Measurements from ENCODE around the gene RNGTT. TPM values are rescaled to one million over a fixed set of nuclear protein-coding genes. Genes with fewer than 3 reads are reported as not detected.
A peak's percentile ranks its signal among the peaks of the same experiment; 100 is the strongest.

The RNGTT gene
- 13.3 and 15.2 TPM in 2 replicates for total RNA-seq (2021)
- percentile 81 among the genes with signal in this experiment for Bru-seq, nascent RNA
- BruChase-seq, experiment 1, labeled RNA remaining after a 2-hour chase, result percentile 64 among the genes with signal in this experiment
- percentile 54 among the genes with signal in this experiment for BruChase-seq, experiment 2, labeled RNA remaining after a 6-hour chase
- long read RNA-seq, full-length matches to known transcripts, result 24 of 27 reads
- long read RNA-seq, partial matches to known transcripts, result 1 of 27 reads
- long read RNA-seq, other reads (novel, unspliced or antisense), result 2 of 27 reads

GRCh38 chr6:88963139-88964090 lies at the start of gene RNGTT:
Gene RNGTT, minus strand, starts transcription at chr6:88963618. Its CDS starts 209 bp downstream, at chr6:88963409.
- Histone ChIP-seq H4K20me1 (ENCODE audit: insufficient read depth) (no peaks in the 10 kb centered on the region; the same call in 1 of the 2 replicates), H3K27me3 (ENCODE audit: insufficient read depth, low read depth) (no peaks in the 10 kb centered on the region), H3K79me2 (ENCODE audit: low read depth) (peaks cover 45% of the 10 kb centered on the region), H3K4me2 (peak within 1 kb of the TSS; percentile 86), H3K36me3 (ENCODE audit: low read depth) (no peaks in the 10 kb centered on the region), H3K4me3 (peak within 1 kb of the TSS; percentile 99), H3K9me2 (ENCODE audit: insufficient read depth) (no peaks in the 10 kb centered on the region), H3F3A (ENCODE audit: insufficient read depth, low read depth) (no peaks in the 10 kb centered on the region), H3K27ac (peak within 1 kb of the TSS; percentile 72), H2AFZ (peak within 1 kb of the TSS; percentile 100), H3K4me1 (replicated peaks; ENCODE audit: insufficient read depth) (0 out of 2 replicates have a peak, but pooled peaks cover 3% of the 10 kb centered on the region), H3K9me3 (ENCODE audit: insufficient read depth, low read depth) (no peaks in the 10 kb centered on the region; the same call in 1 of the 2 replicates)
- intact Hi-C loops (cut with micrococcal nuclease; ENCODE audit: unreplicated experiment), result no loop called here
- TF ChIP-seq, protein P1, sequence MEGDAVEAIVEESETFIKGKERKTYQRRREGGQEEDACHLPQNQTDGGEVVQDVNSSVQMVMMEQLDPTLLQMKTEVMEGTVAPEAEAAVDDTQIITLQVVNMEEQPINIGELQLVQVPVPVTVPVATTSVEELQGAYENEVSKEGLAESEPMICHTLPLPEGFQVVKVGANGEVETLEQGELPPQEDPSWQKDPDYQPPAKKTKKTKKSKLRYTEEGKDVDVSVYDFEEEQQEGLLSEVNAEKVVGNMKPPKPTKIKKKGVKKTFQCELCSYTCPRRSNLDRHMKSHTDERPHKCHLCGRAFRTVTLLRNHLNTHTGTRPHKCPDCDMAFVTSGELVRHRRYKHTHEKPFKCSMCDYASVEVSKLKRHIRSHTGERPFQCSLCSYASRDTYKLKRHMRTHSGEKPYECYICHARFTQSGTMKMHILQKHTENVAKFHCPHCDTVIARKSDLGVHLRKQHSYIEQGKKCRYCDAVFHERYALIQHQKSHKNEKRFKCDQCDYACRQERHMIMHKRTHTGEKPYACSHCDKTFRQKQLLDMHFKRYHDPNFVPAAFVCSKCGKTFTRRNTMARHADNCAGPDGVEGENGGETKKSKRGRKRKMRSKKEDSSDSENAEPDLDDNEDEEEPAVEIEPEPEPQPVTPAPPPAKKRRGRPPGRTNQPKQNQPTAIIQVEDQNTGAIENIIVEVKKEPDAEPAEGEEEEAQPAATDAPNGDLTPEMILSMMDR (conservative IDR thresholded peaks at IDR 0.05), result no peak
- TF ChIP-seq EZH2 (IDR thresholded peaks at IDR 0.05; ENCODE audit: low read depth), result no peak
- ChIA-PET POLR2A (ENCODE audit: unreplicated experiment) (interaction anchor here (0.6 to 0.9 kb wide), 11 partner anchors 11 to 1466 kb away, joined by 3 to 13 read pairs (median 5); no protein-coding TSS in a partner anchor), CTCF (interaction anchor here (0.5 to 1.2 kb wide), 4 partner anchors 12 to 1670 kb away, joined by 3 read pairs; no protein-coding TSS in a partner anchor)
- peak; percentile 89 to 97 for DNase-seq
- TSS peak; percentile 40 for BruUV-seq (replicated peaks)

DNA sequence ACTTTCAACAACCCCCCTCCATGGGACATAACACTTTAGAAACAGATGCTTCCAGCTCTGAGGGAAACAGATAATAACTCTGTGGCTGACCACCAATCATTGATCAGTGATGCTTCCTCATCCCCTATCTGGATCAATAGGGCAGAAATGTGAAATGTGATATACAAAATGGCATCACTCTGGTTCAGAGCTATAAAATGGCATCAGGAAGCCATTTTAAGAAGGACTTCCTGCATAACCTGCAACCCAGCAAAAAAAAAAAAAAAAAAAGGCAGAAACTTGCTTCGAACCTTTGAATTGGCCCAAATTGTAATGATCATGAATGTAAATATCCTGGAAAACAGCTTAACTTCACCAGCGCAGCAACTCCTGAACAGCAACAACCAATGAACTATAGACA lies 48.0 kb upstream of the RNGTT start:
- BruUV-seq (replicated peaks), result no TSS peak
- H3K4me1 ChIP-seq (replicated peaks; ENCODE audit: insufficient read depth), result no peaks in the 10 kb centered on the region
- CTCF ChIA-PET, result interaction anchor here (0.6 kb wide), 1 partner anchor 150 kb away, joined by 5 read pairs; no protein-coding TSS in a partner anchor
- no peaks in the 10 kb centered on the region for H4K20me1 ChIP-seq (ENCODE audit: insufficient read depth)
- TF ChIP-seq, protein P1 (conservative IDR thresholded peaks at IDR 0.05), result no peak
- TF ChIP-seq EZH2 (IDR thresholded peaks at IDR 0.05; ENCODE audit: low read depth), result no peak
- no peak for DNase-seq
- H3K27ac ChIP-seq, result no peak overlapping the region
- POLR2A ChIA-PET (ENCODE audit: unreplicated experiment), result no interaction called here
- H3K4me2 ChIP-seq, result no peak overlapping the region
- H3K4me3 ChIP-seq, result no peak overlapping the region
- no peaks in the 10 kb centered on the region for H3K27me3 ChIP-seq (ENCODE audit: insufficient read depth, low read depth)
- H3K9me3 ChIP-seq (ENCODE audit: insufficient read depth, low read depth), result no peaks in the 10 kb centered on the region
- no peaks in the 10 kb centered on the region for H3F3A ChIP-seq (ENCODE audit: insufficient read depth, low read depth)
- intact Hi-C loops (cut with micrococcal nuclease; ENCODE audit: unreplicated experiment), result no loop called here
- H2AFZ ChIP-seq, result no peak overlapping the region
- H3K36me3 ChIP-seq (ENCODE audit: low read depth), result no peaks in the 10 kb centered on the region
- H3K79me2 ChIP-seq (ENCODE audit: low read depth), result no peaks in the 10 kb centered on the region
- no peaks in the 10 kb centered on the region for H3K9me2 ChIP-seq (ENCODE audit: insufficient read depth)

- Histone ChIP-seq H3K9me3 (ENCODE audit: insufficient read depth, low read depth) (no peaks in the 10 kb centered on the region), H3K36me3 (ENCODE audit: low read depth) (no peaks in the 10 kb centered on the region), H3K27ac (no peak overlapping the region), H3F3A (ENCODE audit: insufficient read depth, low read depth) (no peaks in the 10 kb centered on the region), H3K4me1 (replicated peaks; ENCODE audit: insufficient read depth) (no peaks in the 10 kb centered on the region), H3K27me3 (ENCODE audit: insufficient read depth, low read depth) (no peaks in the 10 kb centered on the region), H3K4me3 (no peak overlapping the region), H3K9me2 (ENCODE audit: insufficient read depth) (no peaks in the 10 kb centered on the region), H3K79me2 (ENCODE audit: low read depth) (no peaks in the 10 kb centered on the region), H3K4me2 (no peak overlapping the region), H4K20me1 (ENCODE audit: insufficient read depth) (no peaks in the 10 kb centered on the region), H2AFZ (no peak overlapping the region)
- no TSS peak for BruUV-seq (replicated peaks)
- ChIA-PET CTCF (interaction anchor here (0.6 kb wide), 1 partner anchor 149 kb away, joined by 5 read pairs; no protein-coding TSS in a partner anchor), POLR2A (ENCODE audit: unreplicated experiment) (no interaction called here)
- intact Hi-C loops (cut with micrococcal nuclease; ENCODE audit: unreplicated experiment), result no loop called here
- TF ChIP-seq, protein P1 (conservative IDR thresholded peaks at IDR 0.05), result no peak
- TF ChIP-seq EZH2 (IDR thresholded peaks at IDR 0.05; ENCODE audit: low read depth), result no peak
- DNase-seq, result no peak
Measured at GRCh38 chr6:89010825-89011224, 47.4 kb upstream of the RNGTT start.
